ENCODE results near the gene SCNN1G. TPM values are rescaled to one million over a fixed set of nuclear protein-coding genes. Genes with fewer than 3 reads are reported as not detected.

The SCNN1G gene
- polyA plus RNA-seq, 3 donors = not detected

- Mint-ChIP-seq H3K4me1 (peaks cover 25% of the 10 kb centered on the region), H3K36me3 (no peaks in the 10 kb centered on the region), H3K27ac (no peak overlapping the region), H3K9me3 (no peaks in the 10 kb centered on the region), H3K4me3 (no peak overlapping the region), H3K27me3 (ENCODE audit: low read depth in 3 of 3) (peaks cover 0 to 3% (median under 1%) of the 10 kb centered on the region in 3 donors)
- H3K4me1 ChIP-seq (ENCODE audit: control insufficient read depth in 1 of 2, insufficient read depth in 2 of 2, low read length in 2 of 2) = peaks cover 11 to 19% of the 10 kb centered on the region in 2 donors
- intact Hi-C loops (cut with micrococcal nuclease) = no loop called here
- H4K20me1 ChIP-seq (ENCODE audit: insufficient read depth, low read length) = no peaks in the 10 kb centered on the region
- H2AFZ ChIP-seq (ENCODE audit: insufficient read depth, low read depth, low read length, poor library complexity, severe bottlenecking) = no peak overlapping the region
- no peaks in the 10 kb centered on the region for H3K36me3 ChIP-seq (replicated peaks in 1 of 2; ENCODE audit: control insufficient read depth in 1 of 2, insufficient read depth in 2 of 2, low read length in 2 of 2)
- H3K4me3 ChIP-seq (replicated peaks in 1 of 3; ENCODE audit: low read depth in 2 of 3, low read length in 3 of 3) = no peak overlapping the region
- peaks cover 9% of the 10 kb centered on the region for H3K79me2 ChIP-seq (ENCODE audit: insufficient read depth, low read length)
- no peak overlapping the region for H3K4me2 ChIP-seq (replicated peaks; ENCODE audit: extremely low read depth, low read length, poor library complexity, severe bottlenecking)
- no peak overlapping the region for H3K9ac ChIP-seq (ENCODE audit: insufficient read depth, low read length, poor library complexity, severe bottlenecking)
- TF ChIP-seq CTCF (IDR thresholded peaks at IDR 0.05) = no peak
- H3K27ac ChIP-seq (ENCODE audit: low read depth in 1 of 2, low read length in 2 of 2) = no peak overlapping the region
- no peak for DNase-seq
- WGBS (ENCODE audit: insufficient coverage) = 100% methylated on average over 1 of the region's 6 CpGs
- H3K27me3 ChIP-seq (ENCODE audit: control insufficient read depth in 2 of 2, insufficient read depth in 2 of 2, low read length in 2 of 2) = peaks cover 0 to under 1% of the 10 kb centered on the region in 2 donors
- H3K9me3 ChIP-seq (replicated peaks in 1 of 2; ENCODE audit: control insufficient read depth in 1 of 2, insufficient read depth in 1 of 2, low read length in 2 of 2) = no peaks in the 10 kb centered on the region
Measured at GRCh38 chr16:23145186-23145585, 37.4 kb upstream of the SCNN1G start.

GRCh38 chr16:23145608-23146007 is 36.9 kb upstream of the SCNN1G start:
- no peaks in the 10 kb centered on the region for H4K20me1 ChIP-seq (ENCODE audit: insufficient read depth, low read length)
- no peak overlapping the region for H3K4me3 Mint-ChIP-seq
- TF ChIP-seq CTCF (IDR thresholded peaks at IDR 0.05) = no peak
- H3K4me2 ChIP-seq (replicated peaks; ENCODE audit: extremely low read depth, low read length, poor library complexity, severe bottlenecking) = no peak overlapping the region
- H3K79me2 ChIP-seq (ENCODE audit: insufficient read depth, low read length) = peaks cover 9% of the 10 kb centered on the region
- no peaks in the 10 kb centered on the region for H3K36me3 Mint-ChIP-seq
- peaks cover 0 to 2% of the 10 kb centered on the region in 2 donors for H3K27me3 ChIP-seq (ENCODE audit: control insufficient read depth in 2 of 2, insufficient read depth in 2 of 2, low read length in 2 of 2)
- peaks cover 25% of the 10 kb centered on the region for H3K4me1 Mint-ChIP-seq
- no peak overlapping the region for H3K9ac ChIP-seq (ENCODE audit: insufficient read depth, low read length, poor library complexity, severe bottlenecking)
- peaks cover 11 to 19% of the 10 kb centered on the region in 2 donors for H3K4me1 ChIP-seq (ENCODE audit: control insufficient read depth in 1 of 2, insufficient read depth in 2 of 2, low read length in 2 of 2)
- no peaks in the 10 kb centered on the region for H3K9me3 Mint-ChIP-seq
- no peaks in the 10 kb centered on the region for H3K9me3 ChIP-seq (replicated peaks in 1 of 2; ENCODE audit: control insufficient read depth in 1 of 2, insufficient read depth in 1 of 2, low read length in 2 of 2)
- intact Hi-C loops (cut with micrococcal nuclease) = no loop called here
- WGBS (ENCODE audit: insufficient coverage) = 94% methylated on average over 3 of the region's 3 CpGs
- no peak overlapping the region for H3K4me3 ChIP-seq (replicated peaks in 1 of 3; ENCODE audit: low read depth in 2 of 3, low read length in 3 of 3)
- no peak overlapping the region for H3K27ac Mint-ChIP-seq
- H3K27me3 Mint-ChIP-seq (ENCODE audit: low read depth in 3 of 3) = peaks cover 3 to 6% (median 4%) of the 10 kb centered on the region in 3 donors
- no peak overlapping the region for H2AFZ ChIP-seq (ENCODE audit: insufficient read depth, low read depth, low read length, poor library complexity, severe bottlenecking)
- H3K36me3 ChIP-seq (replicated peaks in 1 of 2; ENCODE audit: control insufficient read depth in 1 of 2, insufficient read depth in 2 of 2, low read length in 2 of 2) = no peaks in the 10 kb centered on the region
- no peak overlapping the region for H3K27ac ChIP-seq (ENCODE audit: low read depth in 1 of 2, low read length in 2 of 2)
- DNase-seq = no peak

Measured in CD14-positive monocyte (primary cell).